GM19240 (cell line): ENCODE results near the gene ING5.

Experiments used
- DNase-seq: peaks from one replicate; pipeline ENCODE4 v3.0.0; 2011; ENCODE audit warnings: low spot score; ENCODE audit not compliant: insufficient read length

Gene ING5

DNA sequence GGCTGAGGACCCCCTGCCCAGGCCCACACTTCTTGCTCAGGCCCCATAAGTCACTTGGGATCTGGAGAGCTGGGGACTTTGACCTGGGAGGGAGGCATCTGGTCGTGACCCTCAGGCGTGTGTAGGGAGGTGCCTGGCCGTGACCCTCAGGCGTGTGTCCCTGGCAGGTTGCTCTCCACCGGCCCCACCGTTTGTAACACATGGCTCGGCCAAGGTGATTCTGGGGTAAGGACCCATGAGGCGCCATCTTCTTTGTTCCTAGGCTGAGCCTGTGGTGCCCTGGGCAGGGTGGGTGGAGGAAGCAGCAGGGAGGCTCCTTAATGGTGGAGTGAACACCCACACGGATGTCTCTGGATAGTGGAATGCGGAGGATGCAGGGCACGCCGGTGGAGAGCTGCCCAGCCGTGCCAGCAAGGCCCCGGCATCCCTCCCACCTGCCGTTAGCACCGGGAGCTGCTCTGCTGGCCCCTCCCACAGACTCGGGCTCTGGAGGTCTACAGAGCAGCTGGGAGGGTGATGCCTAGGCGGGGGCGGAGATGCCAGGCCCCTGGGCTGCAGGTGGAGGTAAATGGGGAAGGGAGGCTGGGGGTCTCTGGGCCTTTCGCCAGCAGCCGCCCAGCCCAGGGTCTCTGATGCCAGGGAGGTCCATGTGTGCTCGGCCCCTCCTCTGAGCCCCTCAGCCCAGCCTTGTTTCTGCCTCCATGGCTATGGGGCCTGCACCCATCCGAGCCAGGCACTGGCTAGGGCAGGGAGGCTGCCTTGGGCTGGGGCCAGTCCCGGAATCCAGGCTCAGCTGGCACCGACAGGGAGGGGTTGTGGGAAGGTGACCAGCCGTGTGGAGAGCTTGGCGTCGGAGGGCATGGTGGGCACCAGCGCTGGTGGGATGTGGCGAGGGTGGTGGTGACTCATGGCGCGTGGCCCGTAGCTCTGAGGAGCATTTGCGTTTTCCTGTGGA is 73.7 kb downstream of the ING5 start:
- no peak for DNase-seq

GRCh38 chr2:241776336-241777169 is 74.7 kb downstream of the ING5 start, which contains the start of gene GAL3ST2:
Gene GAL3ST2, plus strand, starts transcription at chr2:241776822. Its CDS starts 134 bp downstream, at chr2:241776956.
- DNase-seq: no peak

- DNase-seq: no peak
Measured at GRCh38 chr2:241777170-241777685, 75.4 kb downstream of the ING5 start.

- no peak for DNase-seq
Measured at GRCh38 chr2:241777686-241778627, 76.1 kb downstream of the ING5 start.
